Measurements from ENCODE around the gene IL16. TPM values are rescaled to one million over a fixed set of nuclear protein-coding genes. Genes with fewer than 3 reads are reported as not detected.

The IL16 gene
- total and polyA plus RNA-seq, 2 donors (not counting 1 experiment from before 2014, with no cell fraction given) = 181 to 287 TPM

- 96% methylated on average over 3 of the region's 3 CpGs for WGBS (ENCODE audit: insufficient coverage)
Observed at GRCh38 chr15:81349271-81349670, 152.6 kb downstream of the IL16 start.

GRCh38 chr15:81351651-81352050 is 155.0 kb downstream of the IL16 start:
- H2AFZ ChIP-seq (ENCODE audit: insufficient read depth, low read depth, low read length, poor library complexity, severe bottlenecking) = no peak overlapping the region
- ChIA-PET POLR2A (no interaction called here), CTCF (interaction anchor here (0.8 kb wide), 1 partner anchor 86 kb away, joined by 3 read pairs; no protein-coding TSS in a partner anchor)
- 90% methylated on average over 4 of the region's 5 CpGs for WGBS (ENCODE audit: insufficient coverage)
- TF ChIP-seq EZH2 (IDR thresholded peaks at IDR 0.05; ENCODE audit: borderline replicate concordance, insufficient read depth, low read depth, low read length, poor library complexity, severe bottlenecking) = no peak
- TF ChIP-seq CTCF (IDR thresholded peaks at IDR 0.05) = no peak
- H3K27ac ChIP-seq (ENCODE audit: low read length in 2 of 2) = no peak overlapping the region
- H3K4me3 ChIP-seq (ENCODE audit: control extremely low read depth in 1 of 5, extremely low read depth in 1 of 5, insufficient read depth in 1 of 5, low read depth in 2 of 5, low read length in 4 of 5) = no peak overlapping the region
- H3K9ac ChIP-seq (ENCODE audit: low read length) = no peak overlapping the region
- no peaks in the 10 kb centered on the region for H4K20me1 ChIP-seq (ENCODE audit: control insufficient read depth, insufficient read depth, low read length, poor library complexity, severe bottlenecking)
- H3K27ac Mint-ChIP-seq = no peak overlapping the region
- no peaks in the 10 kb centered on the region for H3K4me1 ChIP-seq (ENCODE audit: control insufficient read depth in 2 of 2, insufficient read depth in 2 of 2, low read length in 2 of 2)
- H3K27me3 ChIP-seq (replicated peaks in 1 of 4; ENCODE audit: control extremely low read depth in 1 of 4, control insufficient read depth in 3 of 4, insufficient read depth in 4 of 4, low read length in 3 of 4) = no peaks in the 10 kb centered on the region
- no peak overlapping the region for H3K4me2 ChIP-seq (replicated peaks; ENCODE audit: low read depth, low read length, poor library complexity, severe bottlenecking)
- ATAC-seq (ENCODE audit: low read depth) (no peak), DNase-seq (no peak)
- peaks cover 6% of the 10 kb centered on the region for H3K27me3 Mint-ChIP-seq
- no peaks in the 10 kb centered on the region for H3K36me3 ChIP-seq (replicated peaks in 1 of 2; ENCODE audit: control extremely low read depth in 1 of 2, control insufficient read depth in 1 of 2, extremely low read depth in 1 of 2, insufficient read depth in 2 of 2, low read length in 1 of 2)
- no peak overlapping the region for H3K4me3 Mint-ChIP-seq
- H3K9me3 ChIP-seq (ENCODE audit: control extremely low read depth in 1 of 3, control insufficient read depth in 2 of 3, insufficient read depth in 1 of 3, low read length in 2 of 3) = no peaks in the 10 kb centered on the region
- H3K79me2 ChIP-seq (ENCODE audit: control insufficient read depth, insufficient read depth, low read length) = no peaks in the 10 kb centered on the region
- H3K9me3 Mint-ChIP-seq (ENCODE audit: insufficient read depth) = no peaks in the 10 kb centered on the region
- intact Hi-C loops (cut with micrococcal nuclease) = no loop called here
- no peaks in the 10 kb centered on the region for H3K4me1 Mint-ChIP-seq

More at GRCh38 chr15:81349271-81349670, 152.6 kb downstream of the IL16 start:
- H3K36me3 ChIP-seq (replicated peaks in 1 of 2; ENCODE audit: control extremely low read depth in 1 of 2, control insufficient read depth in 1 of 2, extremely low read depth in 1 of 2, insufficient read depth in 2 of 2, low read length in 1 of 2) = no peaks in the 10 kb centered on the region
- intact Hi-C loops (cut with micrococcal nuclease) = no loop called here
- Mint-ChIP-seq H3K27ac (no peak overlapping the region), H3K9me3 (ENCODE audit: insufficient read depth) (no peaks in the 10 kb centered on the region), H3K4me3 (no peak overlapping the region), H3K4me1 (no peaks in the 10 kb centered on the region), H3K27me3 (peaks cover 10% of the 10 kb centered on the region)
- CTCF ChIA-PET = interaction anchor here (0.7 kb wide), 1 partner anchor 42 kb away, joined by 3 read pairs; no protein-coding TSS in a partner anchor
- no peak overlapping the region for H3K4me2 ChIP-seq (replicated peaks; ENCODE audit: low read depth, low read length, poor library complexity, severe bottlenecking)
- no peaks in the 10 kb centered on the region for H3K27me3 ChIP-seq (replicated peaks in 1 of 4; ENCODE audit: control extremely low read depth in 1 of 4, control insufficient read depth in 3 of 4, insufficient read depth in 4 of 4, low read length in 3 of 4)
- no peak overlapping the region for H3K4me3 ChIP-seq (ENCODE audit: control extremely low read depth in 1 of 5, extremely low read depth in 1 of 5, insufficient read depth in 1 of 5, low read depth in 2 of 5, low read length in 4 of 5)
- H2AFZ ChIP-seq (ENCODE audit: insufficient read depth, low read depth, low read length, poor library complexity, severe bottlenecking) = no peak overlapping the region
- no peak overlapping the region for H3K27ac ChIP-seq (ENCODE audit: low read length in 2 of 2)
- POLR2A ChIA-PET = interaction anchor here (0.6 kb wide), 1 partner anchor 42 kb away, joined by 7 read pairs; no protein-coding TSS in a partner anchor
- H3K4me1 ChIP-seq (ENCODE audit: control insufficient read depth in 2 of 2, insufficient read depth in 2 of 2, low read length in 2 of 2) = no peaks in the 10 kb centered on the region
- H3K9me3 ChIP-seq (ENCODE audit: control extremely low read depth in 1 of 3, control insufficient read depth in 2 of 3, insufficient read depth in 1 of 3, low read length in 2 of 3) = no peaks in the 10 kb centered on the region
- TF ChIP-seq CTCF (IDR thresholded peaks at IDR 0.05) = no peak
- no peak for TF ChIP-seq EZH2 (IDR thresholded peaks at IDR 0.05; ENCODE audit: borderline replicate concordance, insufficient read depth, low read depth, low read length, poor library complexity, severe bottlenecking)
- no peaks in the 10 kb centered on the region for H4K20me1 ChIP-seq (ENCODE audit: control insufficient read depth, insufficient read depth, low read length, poor library complexity, severe bottlenecking)
- no peak overlapping the region for H3K9ac ChIP-seq (ENCODE audit: low read length)
- no peak for DNase-seq
- H3K79me2 ChIP-seq (ENCODE audit: control insufficient read depth, insufficient read depth, low read length) = no peaks in the 10 kb centered on the region
- ATAC-seq (ENCODE audit: low read depth) = no peak
